ENCODE data around the gene NCK2. TPM values are rescaled to one million over a fixed set of nuclear protein-coding genes. Genes with fewer than 3 reads are reported as not detected.

NCK2 gene
- polyA plus RNA-seq, 1 of the 3 experiments (the other 2 are of a cell fraction): 42.8 TPM

DNA sequence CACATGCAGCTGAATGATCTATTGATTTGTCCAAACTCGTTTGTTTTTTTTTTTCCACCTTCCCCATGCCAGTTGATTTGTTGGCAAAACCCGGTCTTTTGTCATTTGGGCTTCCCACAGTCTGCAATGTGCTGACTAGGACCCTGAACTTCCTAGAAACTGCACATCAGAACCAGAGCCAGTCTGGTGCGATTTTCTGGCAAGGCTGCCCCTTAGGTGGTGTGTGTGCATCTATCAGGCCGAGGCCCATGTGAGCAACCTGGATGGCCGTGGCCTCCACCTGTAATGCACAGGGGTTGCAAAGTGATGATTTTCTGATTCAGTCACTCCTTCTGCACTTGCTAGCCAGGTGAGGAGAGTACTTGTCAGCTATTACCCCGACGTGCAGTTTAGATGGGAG is 47.8 kb downstream of the NCK2 start:
- POLR2A ChIA-PET: no interaction called here
- Histone ChIP-seq H3F3A (replicated peaks; ENCODE audit: insufficient read depth) (peaks cover 14% of the 10 kb centered on the region), H2AFZ (ENCODE audit: low read depth) (no peak overlapping the region), H3K4me2 (no peak overlapping the region), H3K27ac (ENCODE audit: low read depth in 2 of 2, low read length in 1 of 2) (no peak overlapping the region), H3K4me1 (ENCODE audit: control insufficient read depth in 1 of 2, insufficient read depth in 2 of 2, low read depth in 1 of 2, low read length in 1 of 2) (peaks cover 35 to 40% of the 10 kb centered on the region in 2 experiments), H3K36me3 (replicated peaks in 1 of 2; ENCODE audit: control insufficient read depth in 1 of 2, insufficient read depth in 2 of 2, low read length in 1 of 2) (no peaks in the 10 kb centered on the region), H3K27me3 (ENCODE audit: insufficient read depth) (no peaks in the 10 kb centered on the region), H3K9me3 (no peaks in the 10 kb centered on the region), H3K79me2 (ENCODE audit: insufficient read depth) (peaks cover 83% of the 10 kb centered on the region), H4K20me1 (ENCODE audit: insufficient read depth) (peaks cover 65% of the 10 kb centered on the region), H3K9me2 (no peaks in the 10 kb centered on the region), H3K9ac (no peak overlapping the region), H3K4me3 (ENCODE audit: low read depth in 2 of 2, low read length in 1 of 2) (no peak overlapping the region)
- WGBS (ENCODE audit: low lambda C conversion rate): 92% methylated on average over 5 of the region's 7 CpGs
- DNase-seq: no peak
- CTCF ChIA-PET: no interaction called here
- no peak for TF ChIP-seq JUND (IDR thresholded peaks at IDR 0.05)
- TF ChIP-seq YY1 (IDR thresholded peaks at IDR 0.05; ENCODE audit: low read depth): no peak
- TF ChIP-seq, protein P1, sequence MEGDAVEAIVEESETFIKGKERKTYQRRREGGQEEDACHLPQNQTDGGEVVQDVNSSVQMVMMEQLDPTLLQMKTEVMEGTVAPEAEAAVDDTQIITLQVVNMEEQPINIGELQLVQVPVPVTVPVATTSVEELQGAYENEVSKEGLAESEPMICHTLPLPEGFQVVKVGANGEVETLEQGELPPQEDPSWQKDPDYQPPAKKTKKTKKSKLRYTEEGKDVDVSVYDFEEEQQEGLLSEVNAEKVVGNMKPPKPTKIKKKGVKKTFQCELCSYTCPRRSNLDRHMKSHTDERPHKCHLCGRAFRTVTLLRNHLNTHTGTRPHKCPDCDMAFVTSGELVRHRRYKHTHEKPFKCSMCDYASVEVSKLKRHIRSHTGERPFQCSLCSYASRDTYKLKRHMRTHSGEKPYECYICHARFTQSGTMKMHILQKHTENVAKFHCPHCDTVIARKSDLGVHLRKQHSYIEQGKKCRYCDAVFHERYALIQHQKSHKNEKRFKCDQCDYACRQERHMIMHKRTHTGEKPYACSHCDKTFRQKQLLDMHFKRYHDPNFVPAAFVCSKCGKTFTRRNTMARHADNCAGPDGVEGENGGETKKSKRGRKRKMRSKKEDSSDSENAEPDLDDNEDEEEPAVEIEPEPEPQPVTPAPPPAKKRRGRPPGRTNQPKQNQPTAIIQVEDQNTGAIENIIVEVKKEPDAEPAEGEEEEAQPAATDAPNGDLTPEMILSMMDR (IDR thresholded peaks at IDR 0.05): no peak
- TF ChIP-seq GATA2 (CRISPR knock-in tag; IDR thresholded peaks at IDR 0.05): no peak
- TF ChIP-seq GABPA (IDR thresholded peaks at IDR 0.05; ENCODE audit: low read depth): no peak
- TF ChIP-seq, protein P2, sequence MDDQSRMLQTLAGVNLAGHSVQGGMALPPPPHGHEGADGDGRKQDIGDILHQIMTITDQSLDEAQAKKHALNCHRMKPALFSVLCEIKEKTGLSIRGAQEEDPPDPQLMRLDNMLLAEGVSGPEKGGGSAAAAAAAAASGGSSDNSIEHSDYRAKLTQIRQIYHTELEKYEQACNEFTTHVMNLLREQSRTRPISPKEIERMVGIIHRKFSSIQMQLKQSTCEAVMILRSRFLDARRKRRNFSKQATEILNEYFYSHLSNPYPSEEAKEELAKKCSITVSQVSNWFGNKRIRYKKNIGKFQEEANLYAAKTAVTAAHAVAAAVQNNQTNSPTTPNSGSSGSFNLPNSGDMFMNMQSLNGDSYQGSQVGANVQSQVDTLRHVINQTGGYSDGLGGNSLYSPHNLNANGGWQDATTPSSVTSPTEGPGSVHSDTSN (IDR thresholded peaks at IDR 0.05): no peak
- TF ChIP-seq FOSL2 (IDR thresholded peaks at IDR 0.05; ENCODE audit: borderline replicate concordance, low read depth): no peak
- no peak for TF ChIP-seq RAD21 (IDR thresholded peaks at IDR 0.05; ENCODE audit: low read length)
- TF ChIP-seq, protein P3, sequence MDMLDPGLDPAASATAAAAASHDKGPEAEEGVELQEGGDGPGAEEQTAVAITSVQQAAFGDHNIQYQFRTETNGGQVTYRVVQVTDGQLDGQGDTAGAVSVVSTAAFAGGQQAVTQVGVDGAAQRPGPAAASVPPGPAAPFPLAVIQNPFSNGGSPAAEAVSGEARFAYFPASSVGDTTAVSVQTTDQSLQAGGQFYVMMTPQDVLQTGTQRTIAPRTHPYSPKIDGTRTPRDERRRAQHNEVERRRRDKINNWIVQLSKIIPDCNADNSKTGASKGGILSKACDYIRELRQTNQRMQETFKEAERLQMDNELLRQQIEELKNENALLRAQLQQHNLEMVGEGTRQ (IDR thresholded peaks at IDR 0.05; ENCODE audit: borderline replicate concordance, low read depth, low read length): no peak
- TF ChIP-seq TAF1 (IDR thresholded peaks at IDR 0.05; ENCODE audit: borderline replicate concordance, low read depth, low read length): no peak
- no peak for TF ChIP-seq FOXJ3 (CRISPR knock-in tag; IDR thresholded peaks at IDR 0.05)
- no peak for TF ChIP-seq FOXM1 (IDR thresholded peaks at IDR 0.05; ENCODE audit: low read depth)
- TF ChIP-seq RFX5 (IDR thresholded peaks at IDR 0.05; ENCODE audit: low read length): no peak
- TF ChIP-seq SIN3A (IDR thresholded peaks at IDR 0.05; ENCODE audit: borderline replicate concordance, low read depth, low read length): no peak
- TF ChIP-seq RXRA (IDR thresholded peaks at IDR 0.05; ENCODE audit: borderline replicate concordance, low read depth): no peak
- TF ChIP-seq MEF2A (IDR thresholded peaks at IDR 0.05; ENCODE audit: borderline replicate concordance, low read depth): no peak
- TF ChIP-seq NFIC (IDR thresholded peaks at IDR 0.05; ENCODE audit: borderline replicate concordance): no peak

Measured in SK-N-SH (cell line).